ENCODE results near the gene SH3BGRL3.
"Not testable (repeated sequence)": the region's sequence is repeated elsewhere in the genome, so short reads cannot be mapped to it uniquely, and the experiment has no call there.

SH3BGRL3 gene

DNA sequence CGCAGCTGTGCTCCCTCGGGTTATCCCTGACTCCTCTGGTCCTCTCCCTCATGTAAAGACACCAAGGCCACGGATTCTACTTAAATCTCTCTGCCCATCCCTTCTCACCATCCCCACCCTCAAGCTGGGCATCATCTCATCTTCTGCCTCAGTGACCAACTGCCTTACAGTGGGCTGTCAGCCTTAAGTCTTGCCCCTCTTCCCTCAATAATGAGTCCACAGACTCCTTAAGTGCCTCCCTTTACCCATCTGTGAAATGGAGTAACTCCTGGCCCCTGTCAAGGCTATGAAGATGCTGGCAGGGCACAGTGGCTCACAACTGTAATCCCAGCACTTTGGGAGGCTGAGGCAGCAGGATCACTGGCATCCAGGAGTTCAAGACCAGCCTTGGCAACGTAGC lies 12.1 kb downstream of the SH3BGRL3 start:
- no peak for DNase-seq

- DNase-seq = not testable (repeated sequence)
Measured at GRCh38 chr1:26292735-26293134, 12.8 kb downstream of the SH3BGRL3 start.

DNA sequence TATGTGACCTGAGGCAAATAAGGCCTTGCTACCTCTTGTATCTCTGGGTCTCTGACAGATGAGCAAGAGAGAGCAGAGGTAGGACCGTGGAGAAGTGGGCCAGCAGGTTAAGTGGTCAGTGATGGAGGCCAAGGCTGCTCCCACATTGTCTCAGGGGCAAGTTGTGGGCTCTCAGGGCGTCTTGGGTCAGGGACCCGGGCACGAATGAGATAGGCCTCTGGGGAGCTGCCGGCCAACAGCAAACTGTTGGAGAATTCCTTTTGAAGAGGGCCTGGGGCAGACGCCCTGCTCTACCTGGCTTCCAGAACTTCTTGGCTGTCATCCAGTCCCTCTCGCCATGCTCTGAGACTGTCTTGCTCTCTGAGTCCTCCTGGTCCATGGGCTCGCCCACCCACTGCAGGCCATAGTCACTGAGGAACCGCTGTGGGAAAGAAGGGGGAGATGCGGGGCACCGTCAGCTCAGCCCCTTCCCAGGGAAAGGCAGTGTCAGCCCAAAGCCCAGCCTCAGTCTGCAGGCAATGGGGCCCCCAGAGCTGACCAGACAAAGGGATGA lies 14.1 kb downstream of the SH3BGRL3 start:
- DNase-seq = no peak

GRCh38 chr1:26295194-26296138 lies 15.6 kb downstream of the SH3BGRL3 start:
- no peak for DNase-seq

DNA sequence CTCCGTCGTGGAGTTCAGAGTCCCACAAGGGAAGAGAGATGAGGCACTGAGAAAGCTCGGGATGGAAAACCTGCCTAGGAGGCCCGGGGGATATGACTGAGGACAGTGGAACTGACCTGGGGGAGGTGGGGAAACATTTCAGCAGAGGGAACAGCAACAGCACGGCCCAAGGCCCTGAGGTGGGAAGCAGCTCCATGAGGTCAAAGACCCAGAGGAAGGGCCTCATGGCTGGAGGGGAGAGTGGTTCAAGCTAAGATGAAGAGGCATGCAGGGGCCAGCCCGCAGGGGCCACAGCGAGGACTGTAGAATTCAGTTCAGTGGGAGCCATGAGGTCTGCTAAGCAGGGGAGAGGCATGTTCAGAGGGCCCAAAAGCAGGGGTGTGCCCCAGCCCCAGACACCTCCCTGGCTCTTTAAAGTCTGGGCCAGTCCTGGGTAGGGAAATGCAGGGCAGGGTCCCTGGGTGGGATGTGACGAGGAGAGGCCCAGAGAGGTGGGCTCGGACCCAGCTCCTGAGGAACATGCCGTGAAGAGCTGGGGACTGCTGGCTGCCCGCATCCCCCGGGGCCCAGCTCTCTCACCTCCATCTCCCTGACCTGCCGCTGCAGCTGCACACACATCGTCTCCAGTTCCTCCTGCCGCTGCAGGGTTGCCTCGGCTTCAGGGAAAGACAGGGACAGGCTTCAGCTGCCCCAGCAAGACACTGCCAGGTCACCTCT lies 16.6 kb downstream of the SH3BGRL3 start:
- DNase-seq = no peak

DNA sequence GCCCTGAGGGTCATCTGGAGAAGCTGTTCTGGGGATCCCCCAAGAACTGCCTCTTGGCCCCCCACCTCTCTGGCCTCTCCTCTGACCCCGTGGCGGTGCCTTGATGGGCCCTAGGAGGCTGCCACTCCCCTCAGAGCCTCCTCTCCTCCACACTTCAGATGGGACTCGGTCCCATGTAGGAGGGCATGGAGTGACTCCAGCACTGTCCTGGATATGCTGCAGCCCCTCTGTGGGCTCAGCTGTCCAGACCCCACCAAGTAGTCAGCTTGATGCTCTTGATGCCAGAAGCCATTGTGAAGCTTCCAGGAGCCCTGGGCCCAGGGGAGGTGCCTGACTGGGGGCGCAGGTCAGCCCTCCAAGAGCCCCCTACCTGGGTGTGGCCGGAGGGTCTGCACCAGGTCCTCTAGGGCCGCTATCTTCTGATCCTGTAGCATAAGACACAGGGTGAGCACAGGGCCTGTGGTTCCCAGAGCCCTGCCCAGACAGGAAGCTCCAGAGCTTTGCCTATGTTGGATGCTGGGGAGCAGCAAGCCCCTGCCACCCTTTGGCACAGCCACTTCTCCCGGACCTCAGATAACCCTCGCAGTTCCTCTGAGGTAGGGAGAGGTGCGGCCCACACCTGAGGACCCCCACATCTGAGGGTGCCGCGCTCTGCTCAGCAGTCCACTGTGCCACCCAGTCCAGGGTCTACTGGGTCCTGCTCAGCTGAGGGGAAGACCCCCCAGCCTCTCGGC lies 17.3 kb downstream of the SH3BGRL3 start:
- no peak for DNase-seq

DNA sequence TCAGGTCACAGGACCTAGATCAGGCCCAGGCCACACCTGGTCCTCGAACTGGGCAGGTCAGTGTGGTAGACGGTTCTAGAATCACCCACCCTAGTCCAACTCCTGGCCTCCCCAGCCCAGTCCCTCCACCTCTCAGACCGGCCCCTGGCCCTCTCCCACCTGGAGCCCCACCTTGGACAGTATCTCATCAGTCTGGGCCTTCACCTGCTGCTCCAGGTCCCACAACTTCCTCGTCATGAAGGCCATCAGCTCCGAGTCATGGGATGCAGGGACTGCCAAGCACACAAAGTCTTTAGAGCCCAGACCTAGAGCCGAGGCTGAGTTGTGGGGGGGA lies 17.9 kb downstream of the SH3BGRL3 start:
- no peak for DNase-seq

DNA sequence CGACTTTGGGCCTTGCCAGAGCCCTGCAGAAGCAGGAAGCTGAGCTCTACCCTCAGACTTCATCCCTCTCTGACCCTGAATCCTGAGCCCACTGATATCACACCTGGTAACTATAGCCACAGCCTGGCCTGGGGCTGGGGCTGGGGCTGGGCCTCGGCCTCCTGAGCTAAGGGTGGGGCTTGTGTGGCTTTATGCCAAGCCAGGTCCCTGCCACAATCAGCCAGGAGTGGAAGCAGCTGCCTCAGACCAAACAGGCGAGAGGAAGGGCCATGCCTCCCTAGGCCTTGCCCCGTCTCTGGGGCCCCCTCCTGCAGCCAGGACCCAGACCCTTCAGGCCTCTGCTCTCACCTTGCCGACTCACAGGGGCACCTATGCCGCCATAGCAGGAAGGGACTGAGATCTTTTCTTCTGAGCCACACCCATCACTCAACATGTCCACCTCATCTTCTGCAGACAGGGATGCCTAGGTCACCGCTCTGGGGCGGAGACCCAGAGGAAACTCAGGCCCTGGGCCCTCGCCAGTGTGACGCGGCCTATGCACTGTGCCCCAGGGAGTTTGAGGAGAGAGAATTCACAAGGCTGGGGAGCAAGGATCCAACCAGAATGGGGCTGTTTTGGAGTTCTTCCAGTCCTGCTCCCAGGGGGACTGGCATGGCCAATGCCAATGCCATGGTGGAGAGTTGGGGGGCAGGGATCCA lies 20.8 kb downstream of the SH3BGRL3 start:
- DNase-seq = no peak

DNA sequence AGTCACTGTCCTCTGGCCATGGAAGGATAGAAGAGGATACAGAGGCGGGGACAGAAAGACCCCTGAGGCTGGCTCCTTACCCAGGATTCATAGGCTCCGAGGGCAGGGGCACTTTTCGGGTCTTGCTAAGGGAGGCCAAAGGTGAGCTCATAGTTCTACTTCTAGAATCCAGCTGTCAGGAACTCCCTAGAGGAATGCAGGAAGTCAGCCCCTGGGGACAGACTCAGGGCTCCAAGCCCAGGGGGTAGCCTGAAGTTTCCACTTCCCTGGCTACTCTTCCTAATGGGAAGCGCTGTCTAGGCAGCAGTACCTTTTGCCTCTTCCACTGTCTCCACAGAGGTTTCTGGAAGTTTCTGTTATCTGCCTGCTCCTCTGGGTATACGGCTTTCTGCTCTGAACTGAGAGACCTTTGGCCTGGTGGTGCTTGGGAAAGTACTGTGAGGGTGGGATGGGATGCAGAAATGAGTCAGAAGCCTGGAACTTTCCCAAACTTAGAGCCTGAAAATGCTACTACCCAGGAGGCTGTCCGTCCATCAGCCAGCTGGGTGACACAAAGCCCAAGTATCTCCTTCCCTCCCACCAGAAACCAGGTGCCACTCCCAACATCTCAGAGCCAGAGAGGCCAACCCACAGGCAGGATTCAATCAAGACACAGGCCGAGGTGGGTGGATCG lies 23.0 kb downstream of the SH3BGRL3 start:
- DNase-seq = no peak

DNA sequence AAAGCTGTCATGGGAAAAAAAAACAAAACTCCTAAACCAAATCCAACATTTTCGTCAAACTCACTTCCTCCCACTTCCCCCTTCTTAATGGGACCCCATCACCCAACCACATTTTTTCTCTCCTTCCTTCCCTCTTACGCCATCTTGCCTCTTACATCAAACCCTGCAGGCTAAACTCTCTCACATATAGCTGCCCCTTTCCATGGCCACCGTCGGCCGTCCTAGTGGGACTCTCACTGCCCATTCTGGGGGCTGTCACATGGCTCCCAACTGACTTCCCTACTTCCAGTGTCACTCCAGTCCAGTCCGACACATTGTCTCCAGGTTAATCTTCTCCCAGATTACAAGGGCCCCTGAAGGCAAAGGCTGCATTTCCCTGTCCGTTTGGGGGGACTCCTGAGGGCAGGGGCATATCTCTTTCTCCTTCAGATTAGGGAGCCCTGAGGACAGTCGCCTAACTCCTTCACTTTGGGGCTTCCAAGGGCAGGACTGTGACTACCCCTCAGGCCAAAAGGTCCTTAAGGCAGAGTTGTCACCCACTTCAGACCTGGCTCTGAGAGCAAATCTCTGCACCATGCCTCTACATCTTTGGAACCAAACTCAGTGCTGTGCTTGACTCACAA lies 25.9 kb downstream of the SH3BGRL3 start:
- no peak for DNase-seq

GRCh38 chr1:26306290-26307229 lies 26.7 kb downstream of the SH3BGRL3 start, which contains the start of gene UBXN11:
Gene UBXN11 (minus strand): TSS chr1:26306636. CDS start chr1:26302883, 3,753 bp downstream.
- peak; percentile 97 for DNase-seq

GRCh38 chr1:26307363-26307781 lies 27.5 kb downstream of the SH3BGRL3 start:
- no peak for DNase-seq

DNA sequence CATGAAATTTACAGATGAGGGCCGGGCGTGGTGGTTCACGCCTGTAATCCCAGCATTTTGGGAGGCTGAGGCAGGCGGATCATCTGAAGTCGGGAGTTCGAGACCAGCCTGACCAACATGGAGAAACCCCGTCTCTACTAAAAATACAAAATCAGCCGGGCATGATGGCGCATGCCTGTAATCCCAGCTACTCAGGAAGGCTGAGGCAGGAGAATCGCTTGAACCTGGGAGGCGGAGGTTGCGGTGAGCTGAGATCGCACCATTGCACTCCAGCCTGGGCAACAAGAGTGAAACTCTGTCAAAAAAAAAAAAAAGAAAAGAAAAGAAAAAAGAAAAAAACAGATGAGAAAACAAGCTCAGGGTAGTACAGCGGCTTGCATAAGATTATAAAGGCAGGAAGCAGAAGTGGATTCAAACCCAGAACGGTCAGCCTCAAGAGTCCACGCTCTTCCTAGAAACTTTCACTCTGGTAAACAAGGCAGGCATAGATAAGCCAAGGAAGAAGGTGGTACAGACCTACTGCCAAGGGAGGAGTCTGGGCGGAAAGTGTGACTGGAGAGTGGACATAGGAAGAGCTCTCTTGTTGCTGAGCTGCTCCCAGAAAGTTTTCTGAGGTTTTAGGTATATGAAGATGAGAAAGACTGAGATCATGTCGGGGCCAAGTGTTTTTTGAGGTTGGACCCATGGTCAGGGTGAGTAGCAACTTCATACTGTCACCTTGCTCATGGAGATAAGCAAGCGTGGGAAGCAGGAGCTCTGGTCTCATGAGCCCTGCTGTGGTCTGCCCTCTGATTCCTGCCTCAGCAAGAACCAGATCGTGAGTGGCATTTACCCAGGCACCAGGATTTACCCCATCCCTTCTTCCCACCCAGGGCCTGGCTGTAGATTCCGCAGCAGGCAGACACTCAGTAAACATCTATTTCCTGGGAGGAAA lies 28.3 kb downstream of the SH3BGRL3 start:
- not testable (repeated sequence) for DNase-seq

DNA sequence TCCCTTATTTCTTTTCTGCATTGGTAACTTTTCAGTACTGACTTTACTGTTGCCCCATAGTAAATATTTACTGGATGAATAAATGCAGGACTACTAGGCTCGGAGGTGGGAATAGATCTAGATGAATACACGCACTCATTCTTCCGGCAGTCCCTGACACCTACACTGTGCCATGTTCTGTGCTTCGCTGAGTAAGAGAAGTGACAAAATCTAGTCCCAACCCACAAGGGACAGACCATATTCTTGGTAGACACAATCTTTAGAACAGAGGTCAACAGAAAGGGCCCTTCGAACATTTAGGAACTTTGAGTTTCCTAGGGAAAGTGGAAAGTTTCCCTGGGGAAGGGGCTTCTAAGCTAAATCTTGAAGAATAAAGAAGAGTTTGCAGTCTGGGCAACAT lies 34.6 kb downstream of the SH3BGRL3 start:
- no peak for DNase-seq

DNA sequence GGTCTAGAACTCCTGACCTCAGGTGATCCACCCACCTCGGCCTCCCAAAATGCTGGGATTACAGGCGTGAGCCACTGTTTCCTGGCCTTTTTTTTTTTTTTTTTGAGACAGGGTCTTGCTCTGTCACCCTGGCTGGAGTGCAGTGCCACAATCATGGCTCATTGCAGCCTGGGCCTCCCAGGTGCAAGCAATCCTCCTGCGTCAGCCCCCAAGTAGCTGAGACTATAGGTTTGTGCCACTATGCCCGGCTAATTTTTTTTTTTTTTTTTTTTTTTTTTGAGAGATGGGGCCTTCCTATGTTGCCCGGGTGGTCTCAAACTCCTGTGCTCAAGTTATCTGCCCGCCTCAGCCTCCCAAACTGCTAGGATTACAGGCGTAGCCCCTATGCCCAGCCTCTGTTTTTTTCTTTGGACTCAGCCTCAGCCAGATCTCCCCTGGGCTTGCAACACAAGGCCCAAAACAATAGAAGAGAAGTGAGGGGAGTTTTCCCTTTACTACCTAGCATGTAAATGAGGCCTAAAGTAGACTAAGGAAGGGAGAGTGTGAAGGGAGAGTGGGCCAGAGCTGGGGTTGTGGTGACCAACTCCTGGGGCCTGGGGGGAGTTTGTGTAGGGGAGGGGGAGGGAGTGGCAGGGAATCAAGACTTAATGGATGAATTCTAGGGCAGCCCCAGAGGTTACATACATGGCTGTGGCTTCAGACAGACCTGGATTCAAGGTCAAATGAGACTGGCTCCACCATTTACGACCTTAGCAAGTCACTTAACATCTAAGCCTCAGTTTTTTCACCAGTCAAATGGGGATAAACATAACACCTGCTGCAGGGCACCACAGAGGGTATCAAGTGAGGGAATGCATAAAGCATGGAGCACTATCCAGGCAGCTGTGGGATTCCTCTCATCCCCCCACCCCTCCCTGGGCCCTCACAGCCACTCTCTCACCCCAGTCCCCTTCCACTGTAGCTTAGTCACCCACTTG lies 36.3 kb downstream of the SH3BGRL3 start:
- no peak for DNase-seq

DNA sequence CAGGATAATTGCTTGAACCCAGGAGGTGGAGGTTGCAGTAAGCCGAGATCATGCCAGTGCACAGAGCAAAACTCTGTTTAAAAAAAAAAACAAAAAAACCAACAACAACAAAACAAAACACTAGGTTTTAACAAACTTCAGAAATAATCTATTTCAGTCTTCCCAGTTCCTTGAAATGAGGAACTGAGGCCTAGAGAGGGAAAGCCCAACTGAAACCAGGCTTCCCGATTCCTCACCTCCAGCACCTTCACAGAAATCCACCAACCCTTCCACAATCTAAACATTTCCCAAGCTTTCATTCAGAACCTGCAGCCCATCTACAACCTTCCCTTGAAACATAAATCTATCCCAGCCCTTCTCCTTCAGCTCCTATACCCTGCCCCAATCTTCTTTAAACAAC lies 37.3 kb downstream of the SH3BGRL3 start:
- no peak for DNase-seq

DNA sequence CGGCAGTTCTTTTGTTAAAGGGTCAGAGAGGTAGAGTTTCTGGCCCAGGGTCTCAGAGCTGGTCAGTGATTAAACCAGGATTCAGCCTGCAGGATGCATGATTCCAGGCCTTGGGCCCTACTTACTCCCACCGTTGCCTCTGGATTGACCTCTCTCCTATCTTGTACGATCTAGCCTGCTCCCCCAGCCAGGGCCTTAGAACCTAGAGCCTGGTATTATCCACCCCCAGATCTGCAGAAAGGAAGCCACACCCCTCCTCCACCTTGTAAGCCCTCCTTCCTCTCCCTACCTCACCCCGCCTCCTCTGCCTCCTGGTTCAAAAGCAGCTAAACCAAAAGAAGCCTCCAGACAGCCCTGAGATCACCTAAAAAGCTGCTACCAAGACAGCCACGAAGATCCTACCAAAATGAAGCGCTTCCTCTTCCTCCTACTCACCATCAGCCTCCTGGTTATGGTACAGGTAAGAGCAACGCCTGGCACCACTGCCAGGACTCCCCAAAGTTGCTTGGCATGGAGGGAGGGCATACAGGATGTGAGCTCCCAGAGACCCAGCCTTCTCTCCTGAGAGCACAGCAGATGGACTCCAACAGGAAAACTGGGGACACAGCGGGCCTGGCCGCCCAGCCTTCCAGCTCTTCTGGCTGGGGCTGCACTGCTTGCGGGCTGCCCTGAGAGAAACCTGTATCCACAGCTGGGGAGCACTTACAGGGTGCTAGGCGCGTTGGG lies 37.9 kb downstream of the SH3BGRL3 start, which contains the start of gene CD52:
TSS of gene CD52 (plus strand) at position 347 of the 726 bp plus-strand sequence. CDS start at position 407, 60 bp downstream.
- no peak for DNase-seq

All from NCI-H2107 (cell line).